Stimulated activated CD4-positive, alpha-beta T cell treated with anti-CD3 and anti-CD28 coated beads, Interleukin-4, amount 100 ng/mL, for 1 hour (primary cell): ENCODE data around the gene EFHC2.
A peak's percentile ranks its signal among the peaks of the same experiment; 100 is the strongest.
"Not testable (repeated sequence)": the region's sequence is repeated elsewhere in the genome, so short reads cannot be mapped to it uniquely, and the experiment has no call there.

Experiments used
- DNase-seq: peaks from one replicate; pipeline ENCODE4 v3.0.0-alpha.2; 2020

EFHC2 gene

GRCh38 chrX:44290718-44291117 is 52.8 kb downstream of the EFHC2 start:
- no peak for DNase-seq

- DNase-seq, result no peak
These were observed 60.7 kb downstream of the EFHC2 start for GRCh38 chrX:44282753-44283152.

- DNase-seq, result no peak
These were observed 63.4 kb downstream of the EFHC2 start for GRCh38 chrX:44280116-44280515.

- DNase-seq, result no peak
These were observed 69.4 kb downstream of the EFHC2 start for GRCh38 chrX:44274096-44274495.

- no peak for DNase-seq
These were observed 75.6 kb downstream of the EFHC2 start for GRCh38 chrX:44267861-44268260.

- no peak for DNase-seq
These were observed 76.4 kb downstream of the EFHC2 start for GRCh38 chrX:44267116-44267515.

- DNase-seq, result no peak
These were observed 77.9 kb downstream of the EFHC2 start for GRCh38 chrX:44265559-44265958.

- no peak for DNase-seq
These were observed 78.5 kb downstream of the EFHC2 start for GRCh38 chrX:44264936-44265335.

- DNase-seq, result no peak
These were observed 82.2 kb downstream of the EFHC2 start for GRCh38 chrX:44261286-44261685.

GRCh38 chrX:44260609-44261008 is 82.9 kb downstream of the EFHC2 start:
- no peak for DNase-seq

- DNase-seq, result not testable (repeated sequence)
These were observed 87.7 kb downstream of the EFHC2 start for GRCh38 chrX:44255742-44256141.

GRCh38 chrX:44253575-44253942 is 89.9 kb downstream of the EFHC2 start:
- no peak for DNase-seq

GRCh38 chrX:44252688-44253574 is 90.5 kb downstream of the EFHC2 start:
- DNase-seq, result peak; percentile 19

GRCh38 chrX:44247468-44247867 is 96.0 kb downstream of the EFHC2 start:
- no peak for DNase-seq

GRCh38 chrX:44246826-44247225 is 96.6 kb downstream of the EFHC2 start:
- no peak for DNase-seq

- DNase-seq, result peak; percentile 1
These were observed 97.7 kb downstream of the EFHC2 start for GRCh38 chrX:44245733-44246132.

- no peak for DNase-seq
These were observed 99.5 kb downstream of the EFHC2 start for GRCh38 chrX:44244008-44244407.

- no peak for DNase-seq
These were observed 101.9 kb downstream of the EFHC2 start for GRCh38 chrX:44241546-44241945.

- DNase-seq, result no peak
These were observed 103.4 kb downstream of the EFHC2 start for GRCh38 chrX:44240036-44240435.

- DNase-seq, result no peak
These were observed 104.4 kb downstream of the EFHC2 start for GRCh38 chrX:44239036-44239435.

GRCh38 chrX:44235534-44235933 is 107.9 kb downstream of the EFHC2 start:
- DNase-seq, result no peak

- no peak for DNase-seq
These were observed 108.9 kb downstream of the EFHC2 start for GRCh38 chrX:44234541-44234940.

- no peak for DNase-seq
These were observed 109.4 kb downstream of the EFHC2 start for GRCh38 chrX:44234116-44234515.

GRCh38 chrX:44232081-44232480 is 111.4 kb downstream of the EFHC2 start:
- DNase-seq, result no peak

GRCh38 chrX:44228621-44229020 is 114.9 kb downstream of the EFHC2 start:
- DNase-seq, result no peak
